SU-DHL-6 (cell line): ENCODE results near the gene TTC16.

ENCODE experiments used
- H2AFZ ChIP-seq: fragments of 200-600 bp; sonication (generic); 2 replicates; pipeline ENCODE4 v1.6.1; 2014; ENCODE audit warnings: low read depth, mild to moderate bottlenecking, moderate library complexity, mixed read lengths, antibody characterized with exemption, low read length; ENCODE audit not compliant: severe bottlenecking
- H3F3A ChIP-seq: fragments of 200-600 bp; shearing (Covaris generic); 2 replicates; pipeline ENCODE4 v1.6.0; 2016; ENCODE audit warnings: antibody characterized with exemption, mild to moderate bottlenecking; ENCODE audit not compliant: insufficient read depth
- H3K27ac ChIP-seq: fragments of 200-600 bp; sonication (generic); 2 replicates; pipeline ENCODE4 v1.5.1; 2016; ENCODE audit warnings: low read depth, mild to moderate bottlenecking, low read length, moderate library complexity, mixed read lengths
- H3K27me3 ChIP-seq: fragments of 200-600 bp; sonication (generic), shearing (Covaris generic); 2 replicates; pipeline ENCODE4 v1.6.0; 2014; ENCODE audit warnings: mild to moderate bottlenecking, low read length
- H3K36me3 ChIP-seq: fragments of 200-600 bp; sonication (generic); 2 replicates; pipeline ENCODE4 v1.6.1; 2014; ENCODE audit warnings: mild to moderate bottlenecking, low read length, mixed read lengths
- H3K4me2 ChIP-seq: fragments of 300-600, 200-600 bp; shearing (Covaris generic), sonication (generic); 2 replicates; pipeline ENCODE4 v1.6.0; 2014; ENCODE audit warnings: low read length, low read depth, mild to moderate bottlenecking; ENCODE audit not compliant: poor library complexity, severe bottlenecking
- H3K4me3 ChIP-seq: fragments of 200-600 bp; sonication (generic); 2 replicates; pipeline ENCODE4 v1.5.1; 2014; ENCODE audit warnings: antibody characterized with exemption, low read length, mild to moderate bottlenecking, mixed read lengths; ENCODE audit not compliant: insufficient read depth, poor library complexity, severe bottlenecking
- H3K79me2 ChIP-seq: fragments of 200-600 bp; sonication (generic); 2 replicates; pipeline ENCODE4 v1.6.1; 2014; ENCODE audit warnings: mild to moderate bottlenecking, low read length, moderate library complexity; ENCODE audit not compliant: insufficient read depth
- H3K9ac ChIP-seq: fragments of 200-600 bp; sonication (generic); 2 replicates; pipeline ENCODE4 v1.7.0; 2014; ENCODE audit warnings: mild to moderate bottlenecking, low read length
- H3K9me2 ChIP-seq: fragments of 200-600 bp; sonication (generic); replicated peaks from 2 replicates; pipeline ENCODE4 v1.6.1; 2014; ENCODE audit warnings: low read length; ENCODE audit not compliant: insufficient read depth
- H3K9me3 ChIP-seq: fragments of 200-600 bp; sonication (generic); 2 replicates; pipeline ENCODE4 v1.6.1; 2014; ENCODE audit warnings: low read length, mixed read lengths; ENCODE audit not compliant: insufficient read depth
- H4K20me1 ChIP-seq: fragments of 200-600 bp; sonication (generic); 2 replicates; pipeline ENCODE4 v1.6.1; 2014; ENCODE audit warnings: low read depth, mild to moderate bottlenecking, antibody characterized with exemption, low read length, moderate library complexity, mixed read lengths
- EZH2phosphoT487 ChIP-seq: fragments of 200-600 bp; sonication (generic), shearing (Covaris generic); conservative IDR thresholded peaks from 2 replicates; pipeline ENCODE4 v1.6.1; 2018; ENCODE audit warnings: mild to moderate bottlenecking, antibody characterized with exemption, low read length, moderate library complexity, mixed read lengths
- TF ChIP-seq, protein P1 (sequence below): fragments of 200-600 bp; sonication (generic); IDR thresholded peaks from one replicate; pipeline ENCODE4 v1.5.1; 2017; ENCODE audit warnings: antibody characterized with exemption, mild to moderate bottlenecking, low read length, moderate library complexity; ENCODE audit not compliant: insufficient read depth, poor library complexity, severe bottlenecking

The TTC16 gene

DNA sequence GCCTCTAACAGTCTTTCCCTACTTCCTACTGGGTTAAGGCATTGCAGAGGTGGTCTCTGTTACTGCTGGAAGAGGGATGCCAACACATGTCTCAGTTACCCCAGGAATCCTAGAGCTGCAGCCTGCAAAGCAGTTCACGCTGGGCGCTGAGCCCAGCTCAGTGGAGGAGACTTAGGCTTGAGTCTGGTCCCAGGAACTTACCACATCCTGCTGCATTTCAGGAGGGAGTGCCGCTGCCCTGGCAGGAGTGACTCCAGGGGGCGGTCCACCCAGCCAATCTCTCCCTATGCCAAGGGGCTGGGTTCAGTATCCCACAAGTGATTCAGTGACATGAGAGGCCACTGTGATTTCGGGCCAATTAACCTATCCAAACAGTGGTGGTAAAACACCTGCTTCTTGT lies 7.6 kb downstream of the TTC16 start:
- Histone ChIP-seq H3K79me2 (no peaks in the 10 kb centered on the region), H3K9ac (no peak overlapping the region), H4K20me1 (no peaks in the 10 kb centered on the region), H3K36me3 (no peaks in the 10 kb centered on the region), H3K9me3 (no peaks in the 10 kb centered on the region), H3K27ac (no peak overlapping the region), H3F3A (no peaks in the 10 kb centered on the region), H3K27me3 (no peaks in the 10 kb centered on the region), H3K4me3 (no peak overlapping the region), H3K9me2 (no peaks in the 10 kb centered on the region), H3K4me2 (no peak overlapping the region), H2AFZ (no peak overlapping the region)
- TF ChIP-seq EZH2phosphoT487: no peak
- TF ChIP-seq, protein P1, sequence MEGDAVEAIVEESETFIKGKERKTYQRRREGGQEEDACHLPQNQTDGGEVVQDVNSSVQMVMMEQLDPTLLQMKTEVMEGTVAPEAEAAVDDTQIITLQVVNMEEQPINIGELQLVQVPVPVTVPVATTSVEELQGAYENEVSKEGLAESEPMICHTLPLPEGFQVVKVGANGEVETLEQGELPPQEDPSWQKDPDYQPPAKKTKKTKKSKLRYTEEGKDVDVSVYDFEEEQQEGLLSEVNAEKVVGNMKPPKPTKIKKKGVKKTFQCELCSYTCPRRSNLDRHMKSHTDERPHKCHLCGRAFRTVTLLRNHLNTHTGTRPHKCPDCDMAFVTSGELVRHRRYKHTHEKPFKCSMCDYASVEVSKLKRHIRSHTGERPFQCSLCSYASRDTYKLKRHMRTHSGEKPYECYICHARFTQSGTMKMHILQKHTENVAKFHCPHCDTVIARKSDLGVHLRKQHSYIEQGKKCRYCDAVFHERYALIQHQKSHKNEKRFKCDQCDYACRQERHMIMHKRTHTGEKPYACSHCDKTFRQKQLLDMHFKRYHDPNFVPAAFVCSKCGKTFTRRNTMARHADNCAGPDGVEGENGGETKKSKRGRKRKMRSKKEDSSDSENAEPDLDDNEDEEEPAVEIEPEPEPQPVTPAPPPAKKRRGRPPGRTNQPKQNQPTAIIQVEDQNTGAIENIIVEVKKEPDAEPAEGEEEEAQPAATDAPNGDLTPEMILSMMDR: no peak

DNA sequence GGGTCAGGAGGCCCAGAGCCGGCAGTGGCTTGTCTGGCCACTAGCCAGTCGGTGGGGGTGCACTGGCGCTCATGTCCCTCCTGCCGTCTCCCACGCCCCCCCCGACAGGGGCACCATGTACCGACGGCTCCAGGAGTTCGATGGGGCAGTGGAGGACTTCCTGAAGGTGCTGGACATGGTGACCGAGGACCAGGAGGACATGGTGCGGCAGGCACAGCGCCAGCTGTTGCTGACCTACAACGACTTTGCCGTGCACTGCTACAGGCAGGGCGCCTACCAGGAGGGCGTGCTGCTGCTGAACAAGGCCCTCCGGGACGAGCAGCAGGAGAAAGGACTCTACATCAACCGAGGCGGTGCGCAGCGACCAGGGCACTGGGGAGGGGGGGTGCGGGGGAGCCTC lies 8.1 kb downstream of the TTC16 start:
- no peaks in the 10 kb centered on the region for H4K20me1 ChIP-seq
- TF ChIP-seq, protein P1: no peak
- TF ChIP-seq EZH2phosphoT487: no peak
- no peaks in the 10 kb centered on the region for H3K36me3 ChIP-seq
- no peak overlapping the region for H3K4me2 ChIP-seq
- H3K27me3 ChIP-seq: no peaks in the 10 kb centered on the region
- no peak overlapping the region for H3K4me3 ChIP-seq
- no peaks in the 10 kb centered on the region for H3F3A ChIP-seq
- H3K9me2 ChIP-seq: no peaks in the 10 kb centered on the region
- H3K79me2 ChIP-seq: no peaks in the 10 kb centered on the region
- no peak overlapping the region for H3K9ac ChIP-seq
- no peaks in the 10 kb centered on the region for H3K9me3 ChIP-seq
- no peak overlapping the region for H3K27ac ChIP-seq
- H2AFZ ChIP-seq: no peak overlapping the region

DNA sequence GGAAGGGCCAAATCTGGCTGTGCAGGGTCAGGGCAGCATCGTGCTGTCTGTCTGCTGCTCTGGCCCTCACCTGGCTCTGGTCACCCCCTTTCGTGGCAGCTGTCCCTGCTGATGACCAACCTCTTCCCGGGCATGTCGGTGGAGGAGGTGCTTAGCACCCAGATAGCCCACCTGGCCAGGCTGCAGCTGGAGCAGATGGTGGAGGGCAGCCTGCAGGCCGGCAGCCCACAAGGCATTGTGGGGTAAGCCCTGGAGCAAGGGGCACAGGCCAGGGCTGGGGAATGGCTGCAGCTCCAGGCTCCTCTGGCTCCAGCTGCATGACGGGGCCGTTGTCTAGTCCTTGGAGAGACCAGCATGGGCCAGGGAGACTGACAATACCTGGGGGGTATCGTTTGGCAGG lies 11.0 kb downstream of the TTC16 start:
- Histone ChIP-seq H3K9me2 (no peaks in the 10 kb centered on the region), H4K20me1 (no peaks in the 10 kb centered on the region), H3F3A (no peaks in the 10 kb centered on the region), H3K27ac (no peak overlapping the region), H3K27me3 (no peaks in the 10 kb centered on the region), H3K79me2 (no peaks in the 10 kb centered on the region), H3K4me3 (no peak overlapping the region), H2AFZ (no peak overlapping the region), H3K4me2 (no peak overlapping the region), H3K9me3 (no peaks in the 10 kb centered on the region), H3K36me3 (no peaks in the 10 kb centered on the region), H3K9ac (no peak overlapping the region)
- TF ChIP-seq, protein P1: no peak
- no peak for TF ChIP-seq EZH2phosphoT487
